Prostate gland (tissue), 2 donors: Measurements from ENCODE around the gene PRDM16.

Experiments
- POLR2A ChIP-seq: fragments of 450-650 bp; IDR thresholded peaks from one replicate; pipeline ENCODE4 v1.6.1; 2016; ENCODE audit warnings: antibody characterized with exemption, mild to moderate bottlenecking
- POLR2AphosphoS5 ChIP-seq: sonication (generic); formaldehyde crosslinking; IDR thresholded peaks from one replicate; pipeline ENCODE4 v1.6.1; 2017; ENCODE audit warnings: antibody characterized with exemption
- TF ChIP-seq, protein P1 (sequence below), 4 experiments: fragments of 200-600 bp in 2 of 4; fragments of 450-650 bp in 2 of 4; sonication (generic) in 2 of 4; IDR thresholded peaks; 1 replicate in 3 of 4; 2 replicates in 1 of 4; pipeline ENCODE4 v1.5.1; 2016 to 2019; ENCODE audit warnings: antibody characterized with exemption in 4 of 4, mild to moderate bottlenecking in 2 of 4, moderate library complexity in 2 of 4

DNA sequence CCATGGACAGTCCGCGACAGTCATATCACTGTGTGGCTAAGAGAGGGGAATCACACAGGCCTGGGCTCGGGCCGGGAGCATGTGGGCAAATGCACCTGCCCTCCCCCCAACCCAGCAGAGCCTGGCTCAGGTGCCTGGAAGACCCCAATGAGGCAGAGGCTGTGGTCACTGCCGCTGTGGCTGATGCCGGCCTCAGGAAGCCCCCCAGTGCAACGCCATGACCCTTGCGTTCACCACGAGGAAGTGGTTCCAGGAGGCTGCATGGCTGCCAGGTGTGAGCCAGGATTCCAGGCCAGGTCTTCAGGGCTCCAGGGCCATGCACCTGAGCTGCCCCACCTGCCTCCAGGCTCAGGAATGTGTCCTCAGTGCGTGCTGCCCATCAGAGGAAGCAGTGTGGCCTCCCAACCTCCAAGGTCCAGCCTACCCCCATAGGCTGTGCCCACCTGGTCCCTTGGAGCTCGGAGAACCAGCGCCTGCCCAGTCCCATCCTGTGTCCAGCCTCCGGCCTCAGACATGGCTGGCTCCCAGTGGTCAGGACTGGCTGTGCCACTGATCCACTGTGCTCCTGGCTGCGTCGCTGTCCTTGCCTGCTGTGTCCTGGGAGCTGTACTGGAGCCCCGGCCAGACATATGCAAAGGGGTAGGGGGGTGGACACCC, 393.5 kb downstream of the PRDM16 start:
- TF ChIP-seq, protein P1, sequence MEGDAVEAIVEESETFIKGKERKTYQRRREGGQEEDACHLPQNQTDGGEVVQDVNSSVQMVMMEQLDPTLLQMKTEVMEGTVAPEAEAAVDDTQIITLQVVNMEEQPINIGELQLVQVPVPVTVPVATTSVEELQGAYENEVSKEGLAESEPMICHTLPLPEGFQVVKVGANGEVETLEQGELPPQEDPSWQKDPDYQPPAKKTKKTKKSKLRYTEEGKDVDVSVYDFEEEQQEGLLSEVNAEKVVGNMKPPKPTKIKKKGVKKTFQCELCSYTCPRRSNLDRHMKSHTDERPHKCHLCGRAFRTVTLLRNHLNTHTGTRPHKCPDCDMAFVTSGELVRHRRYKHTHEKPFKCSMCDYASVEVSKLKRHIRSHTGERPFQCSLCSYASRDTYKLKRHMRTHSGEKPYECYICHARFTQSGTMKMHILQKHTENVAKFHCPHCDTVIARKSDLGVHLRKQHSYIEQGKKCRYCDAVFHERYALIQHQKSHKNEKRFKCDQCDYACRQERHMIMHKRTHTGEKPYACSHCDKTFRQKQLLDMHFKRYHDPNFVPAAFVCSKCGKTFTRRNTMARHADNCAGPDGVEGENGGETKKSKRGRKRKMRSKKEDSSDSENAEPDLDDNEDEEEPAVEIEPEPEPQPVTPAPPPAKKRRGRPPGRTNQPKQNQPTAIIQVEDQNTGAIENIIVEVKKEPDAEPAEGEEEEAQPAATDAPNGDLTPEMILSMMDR (IDR thresholded peaks at IDR 0.05): no peak
- TF ChIP-seq POLR2AphosphoS5 (no peak), POLR2A (no peak)
